NCI-H510A (cell line): ENCODE measurements around the gene TAS2R41.
"Not testable (repeated sequence)": the region's sequence is repeated elsewhere in the genome, so short reads cannot be mapped to it uniquely, and the experiment has no call there.

Experiments
- DNase-seq: peaks from one replicate; lab custom pipeline; 2025; lab: John Stamatoyannopoulos, UW

The TAS2R41 gene

DNA sequence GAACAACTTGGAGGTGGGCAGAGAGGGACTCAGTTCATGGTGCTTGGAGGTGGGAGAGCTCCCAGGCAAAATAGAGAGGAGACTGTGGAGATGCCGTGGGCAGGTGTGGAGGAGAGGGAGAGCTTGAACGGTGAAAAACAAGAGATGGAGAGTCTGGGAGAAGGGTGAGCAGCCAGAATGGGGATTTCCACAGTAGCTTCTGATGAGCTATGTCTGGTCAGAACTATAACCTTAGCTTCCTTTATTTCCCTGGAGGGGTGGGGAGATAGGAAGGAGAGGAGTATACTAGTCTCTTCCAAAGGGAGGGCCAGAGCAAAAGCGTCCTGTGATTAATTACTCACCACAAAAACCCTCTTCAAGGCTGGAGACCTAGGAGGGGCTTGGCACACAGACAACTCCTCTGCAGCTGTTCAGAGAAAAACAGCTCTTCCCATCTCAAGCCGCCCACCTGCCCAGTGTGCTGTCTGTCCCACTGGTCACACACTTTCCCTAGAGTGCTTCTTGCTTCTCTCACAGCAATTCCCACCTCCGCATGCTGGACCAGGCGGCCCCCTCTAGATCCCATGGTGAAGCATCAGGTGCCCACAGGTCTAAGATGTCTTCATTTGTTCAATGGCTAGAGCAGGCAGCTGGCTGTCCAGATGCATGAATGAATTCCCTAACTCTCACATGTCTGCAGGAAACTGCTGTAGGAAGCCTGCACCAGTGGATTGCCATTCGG, 41.9 kb downstream of the TAS2R41 start:
- DNase-seq: no peak

- DNase-seq: not testable (repeated sequence)
These were observed 44.7 kb downstream of the TAS2R41 start for GRCh38 chr7:143522309-143522916.
